ENCODE measurements around the gene JAKMIP2. TPM values are rescaled to one million over a fixed set of nuclear protein-coding genes. Genes with fewer than 3 reads are reported as not detected.

Gene JAKMIP2
- total RNA-seq, 1 experiment from 2014 or later = not detected

DNA sequence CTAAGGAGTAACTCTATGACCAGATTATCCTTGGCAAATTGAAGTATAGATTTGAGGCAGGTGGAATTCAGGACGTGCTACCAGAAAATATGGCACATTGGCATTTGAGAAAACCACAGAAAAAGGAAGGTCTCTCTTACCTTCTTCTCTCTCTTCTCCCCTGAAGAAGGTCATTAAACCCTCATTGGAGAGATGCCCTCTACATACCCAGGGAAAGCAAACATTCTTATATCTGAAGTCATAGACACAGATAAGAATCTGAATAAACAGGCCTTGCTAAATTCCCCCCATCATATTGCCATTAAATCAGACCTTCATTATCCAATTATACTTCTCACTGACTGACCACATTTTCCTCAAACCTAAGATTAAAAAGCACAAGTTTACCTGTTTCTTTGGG lies 31.2 kb upstream of the JAKMIP2 start:
- ChIA-PET POLR2A (no interaction called here), CTCF (no interaction called here), RAD21 (ENCODE audit: low non-redundant PET in 1 of 2, low total read pairs in 2 of 2, uncharacterized antibody in 2 of 2, unreplicated experiment in 2 of 2) (no interaction called here)
- H3K36me3 ChIP-seq (ENCODE audit: control insufficient read depth in 1 of 2, insufficient read depth in 2 of 2, low read length in 2 of 2) = no peaks in the 10 kb centered on the region
- intact Hi-C loops (cut with micrococcal nuclease) = no loop called here
- H4K20me1 ChIP-seq (ENCODE audit: insufficient read depth) = no peaks in the 10 kb centered on the region
- DNase-seq (ENCODE audit: low read depth, low spot score) (no peak), ATAC-seq (no peak)
- H3K9ac ChIP-seq (ENCODE audit: low read length) = no peak overlapping the region
- no peaks in the 10 kb centered on the region for H3K27me3 ChIP-seq (ENCODE audit: insufficient read depth, low read length)
- no peak overlapping the region for H3K4me3 ChIP-seq (replicated peaks in 1 of 2; ENCODE audit: low read depth in 1 of 2, low read length in 2 of 2)
- H2AFZ ChIP-seq (ENCODE audit: low read depth, low read length, poor library complexity, severe bottlenecking) = no peak overlapping the region
- H3K79me2 ChIP-seq (ENCODE audit: insufficient read depth, low read length) = no peaks in the 10 kb centered on the region
- no peak overlapping the region for H3K4me2 ChIP-seq (ENCODE audit: low read length)
- no peaks in the 10 kb centered on the region for H3K9me2 ChIP-seq (ENCODE audit: insufficient read depth)
- H3K27ac ChIP-seq (ENCODE audit: low read depth, low read length) = no peak overlapping the region
- no peaks in the 10 kb centered on the region for H3K9me3 ChIP-seq (ENCODE audit: control insufficient read depth in 1 of 2, insufficient read depth in 1 of 2, low read depth in 1 of 2, low read length in 2 of 2)
- H3K4me1 ChIP-seq (ENCODE audit: control insufficient read depth in 1 of 2, insufficient read depth in 2 of 2, low read length in 2 of 2) = no peaks in the 10 kb centered on the region
- no peak for TF ChIP-seq CBX3 (IDR thresholded peaks at IDR 0.05; ENCODE audit: low read depth)
- TF ChIP-seq YY1 (IDR thresholded peaks at IDR 0.05; ENCODE audit: extremely low read depth, insufficient replicate concordance, low read depth, low read length) = no peak
- TF ChIP-seq SRF (IDR thresholded peaks at IDR 0.05; ENCODE audit: low read depth) = no peak
- no peak for TF ChIP-seq ZBTB33 (IDR thresholded peaks at IDR 0.05; ENCODE audit: extremely low read depth, insufficient replicate concordance, low read length)
- no peak for TF ChIP-seq CEBPB (IDR thresholded peaks at IDR 0.05; ENCODE audit: low read depth)
- no TSS peak for BruUV-seq (replicated peaks)

DNA sequence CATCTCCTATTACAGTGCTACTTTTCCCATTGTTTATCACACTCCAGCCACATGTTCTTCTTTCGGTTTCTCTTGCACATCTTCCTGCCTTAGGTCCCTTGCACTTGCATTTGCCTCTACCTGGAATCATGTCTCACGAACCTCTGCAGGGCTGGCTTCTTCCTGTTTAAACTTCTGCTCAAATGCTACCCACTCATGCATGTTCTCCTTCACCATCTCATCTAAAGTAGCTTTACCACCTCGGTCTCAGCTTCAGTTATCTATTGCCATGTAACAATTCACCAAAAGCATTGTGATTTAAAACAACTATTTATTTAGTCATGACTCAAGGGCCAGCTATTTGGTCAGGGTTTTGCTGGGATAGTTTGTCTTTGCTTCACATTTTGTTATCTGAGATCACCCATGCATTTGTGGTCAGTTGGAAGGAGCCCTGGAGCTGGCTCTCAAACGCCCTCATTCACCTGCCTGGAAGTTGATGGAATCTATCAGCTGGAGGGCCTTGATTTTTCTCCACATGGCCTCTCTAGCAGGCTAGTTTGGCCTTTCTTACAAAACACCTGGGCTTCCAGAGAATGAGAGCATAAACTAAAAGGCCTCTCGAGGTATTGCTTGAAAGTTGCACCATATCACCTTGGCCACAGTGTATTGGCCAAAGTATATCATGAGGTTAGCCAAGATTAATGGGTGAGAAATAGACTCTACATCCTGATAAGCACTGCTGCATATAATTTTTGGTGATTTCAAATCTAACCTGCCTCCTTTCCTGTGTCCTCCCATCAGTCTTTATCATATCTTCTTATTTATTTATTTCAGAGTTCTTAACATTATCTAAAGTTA lies 27.5 kb upstream of the JAKMIP2 start:
- H3K36me3 ChIP-seq (ENCODE audit: control insufficient read depth in 1 of 2, insufficient read depth in 2 of 2, low read length in 2 of 2) = no peaks in the 10 kb centered on the region
- H3K79me2 ChIP-seq (ENCODE audit: insufficient read depth, low read length) = no peaks in the 10 kb centered on the region
- no peak overlapping the region for H3K27ac ChIP-seq (ENCODE audit: low read depth, low read length)
- no peaks in the 10 kb centered on the region for H3K4me1 ChIP-seq (ENCODE audit: control insufficient read depth in 1 of 2, insufficient read depth in 2 of 2, low read length in 2 of 2)
- DNase-seq (ENCODE audit: low read depth, low spot score) = no peak
- no peaks in the 10 kb centered on the region for H3K9me3 ChIP-seq (ENCODE audit: control insufficient read depth in 1 of 2, insufficient read depth in 1 of 2, low read depth in 1 of 2, low read length in 2 of 2)
- no peaks in the 10 kb centered on the region for H3K9me2 ChIP-seq (ENCODE audit: insufficient read depth)
- H2AFZ ChIP-seq (ENCODE audit: low read depth, low read length, poor library complexity, severe bottlenecking) = no peak overlapping the region
- POLR2A ChIA-PET = no interaction called here
- no peaks in the 10 kb centered on the region for H3K27me3 ChIP-seq (ENCODE audit: insufficient read depth, low read length)
- intact Hi-C loops (cut with micrococcal nuclease) = no loop called here
- no peak for TF ChIP-seq ZFX (IDR thresholded peaks at IDR 0.05)
- no peak for TF ChIP-seq JUND (IDR thresholded peaks at IDR 0.05)
- TF ChIP-seq ELF1 (IDR thresholded peaks at IDR 0.05; ENCODE audit: borderline replicate concordance, low read depth) = no peak
- TF ChIP-seq CEBPB (IDR thresholded peaks at IDR 0.05; ENCODE audit: low read depth) = no peak
- TF ChIP-seq ZNF274 (IDR thresholded peaks at IDR 0.05; ENCODE audit: low read depth, low read length) = no peak
- no peak for TF ChIP-seq EZH2 (IDR thresholded peaks at IDR 0.05)
- no peak for TF ChIP-seq POLR2A (IDR thresholded peaks at IDR 0.05; ENCODE audit: borderline replicate concordance, extremely low read depth, insufficient read depth, insufficient read length)
- TF ChIP-seq EGR1 (IDR thresholded peaks at IDR 0.05; ENCODE audit: low read depth) = no peak
- TF ChIP-seq, protein P1, sequence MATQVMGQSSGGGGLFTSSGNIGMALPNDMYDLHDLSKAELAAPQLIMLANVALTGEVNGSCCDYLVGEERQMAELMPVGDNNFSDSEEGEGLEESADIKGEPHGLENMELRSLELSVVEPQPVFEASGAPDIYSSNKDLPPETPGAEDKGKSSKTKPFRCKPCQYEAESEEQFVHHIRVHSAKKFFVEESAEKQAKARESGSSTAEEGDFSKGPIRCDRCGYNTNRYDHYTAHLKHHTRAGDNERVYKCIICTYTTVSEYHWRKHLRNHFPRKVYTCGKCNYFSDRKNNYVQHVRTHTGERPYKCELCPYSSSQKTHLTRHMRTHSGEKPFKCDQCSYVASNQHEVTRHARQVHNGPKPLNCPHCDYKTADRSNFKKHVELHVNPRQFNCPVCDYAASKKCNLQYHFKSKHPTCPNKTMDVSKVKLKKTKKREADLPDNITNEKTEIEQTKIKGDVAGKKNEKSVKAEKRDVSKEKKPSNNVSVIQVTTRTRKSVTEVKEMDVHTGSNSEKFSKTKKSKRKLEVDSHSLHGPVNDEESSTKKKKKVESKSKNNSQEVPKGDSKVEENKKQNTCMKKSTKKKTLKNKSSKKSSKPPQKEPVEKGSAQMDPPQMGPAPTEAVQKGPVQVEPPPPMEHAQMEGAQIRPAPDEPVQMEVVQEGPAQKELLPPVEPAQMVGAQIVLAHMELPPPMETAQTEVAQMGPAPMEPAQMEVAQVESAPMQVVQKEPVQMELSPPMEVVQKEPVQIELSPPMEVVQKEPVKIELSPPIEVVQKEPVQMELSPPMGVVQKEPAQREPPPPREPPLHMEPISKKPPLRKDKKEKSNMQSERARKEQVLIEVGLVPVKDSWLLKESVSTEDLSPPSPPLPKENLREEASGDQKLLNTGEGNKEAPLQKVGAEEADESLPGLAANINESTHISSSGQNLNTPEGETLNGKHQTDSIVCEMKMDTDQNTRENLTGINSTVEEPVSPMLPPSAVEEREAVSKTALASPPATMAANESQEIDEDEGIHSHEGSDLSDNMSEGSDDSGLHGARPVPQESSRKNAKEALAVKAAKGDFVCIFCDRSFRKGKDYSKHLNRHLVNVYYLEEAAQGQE (IDR thresholded peaks at IDR 0.05; ENCODE audit: low read depth) = no peak
- H3K4me2 ChIP-seq (ENCODE audit: low read length) = no peak overlapping the region
- RAD21 ChIA-PET (ENCODE audit: low non-redundant PET in 1 of 2, low total read pairs in 2 of 2, uncharacterized antibody in 2 of 2, unreplicated experiment in 2 of 2) = no interaction called here
- H3K9ac ChIP-seq (ENCODE audit: low read length) = no peak overlapping the region
- no TSS peak for BruUV-seq (replicated peaks)
- no peak overlapping the region for H3K4me3 ChIP-seq (replicated peaks in 1 of 2; ENCODE audit: low read depth in 1 of 2, low read length in 2 of 2)
- ATAC-seq = no peak
- CTCF ChIA-PET = no interaction called here
- H4K20me1 ChIP-seq (ENCODE audit: insufficient read depth) = no peaks in the 10 kb centered on the region

Measured in HCT116 (cell line).